Loucy (cell line): ENCODE measurements around the gene RPN1.
"Not testable (repeated sequence)": the region's sequence is repeated elsewhere in the genome, so short reads cannot be mapped to it uniquely, and the experiment has no call there.

Source experiments
- EZH2phosphoT487 ChIP-seq: fragments of 200-600 bp; IDR thresholded peaks from 2 replicates; pipeline ENCODE4 v1.6.1; 2018; ENCODE audit warnings: antibody characterized with exemption, mild to moderate bottlenecking, moderate library complexity, borderline replicate concordance
- TF ChIP-seq, protein P1 (sequence below): fragments of 200-600 bp; sonication (generic); conservative IDR thresholded peaks from 2 replicates; pipeline ENCODE4 v1.5.1; 2014; ENCODE audit warnings: mild to moderate bottlenecking, antibody characterized with exemption, low read length

GRCh38 chr3:128589985-128590384, 60.6 kb downstream of the RPN1 start:
- TF ChIP-seq, protein P1, sequence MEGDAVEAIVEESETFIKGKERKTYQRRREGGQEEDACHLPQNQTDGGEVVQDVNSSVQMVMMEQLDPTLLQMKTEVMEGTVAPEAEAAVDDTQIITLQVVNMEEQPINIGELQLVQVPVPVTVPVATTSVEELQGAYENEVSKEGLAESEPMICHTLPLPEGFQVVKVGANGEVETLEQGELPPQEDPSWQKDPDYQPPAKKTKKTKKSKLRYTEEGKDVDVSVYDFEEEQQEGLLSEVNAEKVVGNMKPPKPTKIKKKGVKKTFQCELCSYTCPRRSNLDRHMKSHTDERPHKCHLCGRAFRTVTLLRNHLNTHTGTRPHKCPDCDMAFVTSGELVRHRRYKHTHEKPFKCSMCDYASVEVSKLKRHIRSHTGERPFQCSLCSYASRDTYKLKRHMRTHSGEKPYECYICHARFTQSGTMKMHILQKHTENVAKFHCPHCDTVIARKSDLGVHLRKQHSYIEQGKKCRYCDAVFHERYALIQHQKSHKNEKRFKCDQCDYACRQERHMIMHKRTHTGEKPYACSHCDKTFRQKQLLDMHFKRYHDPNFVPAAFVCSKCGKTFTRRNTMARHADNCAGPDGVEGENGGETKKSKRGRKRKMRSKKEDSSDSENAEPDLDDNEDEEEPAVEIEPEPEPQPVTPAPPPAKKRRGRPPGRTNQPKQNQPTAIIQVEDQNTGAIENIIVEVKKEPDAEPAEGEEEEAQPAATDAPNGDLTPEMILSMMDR = not testable (repeated sequence)
- TF ChIP-seq EZH2phosphoT487 = not testable (repeated sequence)
